SH-SY5Y (cell line): ENCODE measurements around the gene GPR176.

Source experiments
- GATA2 ChIP-seq: IDR thresholded peaks from 2 replicates; pipeline ENCODE4 v1.6.1; 2011; ENCODE audit warnings: mild to moderate bottlenecking, low read depth, low read length
- GATA3 ChIP-seq: IDR thresholded peaks from 2 replicates; pipeline ENCODE4 v1.6.1; 2011; ENCODE audit warnings: low read depth, mild to moderate bottlenecking, low read length, moderate library complexity

GRCh38 chr15:39852250-39852649 lies 67.8 kb downstream of the GPR176 start:
- TF ChIP-seq GATA2 (no peak), GATA3 (no peak)
